Measurements from ENCODE around the gene CD84.
"Not testable (repeated sequence)": the region's sequence is repeated elsewhere in the genome, so short reads cannot be mapped to it uniquely, and the experiment has no call there.

Gene CD84, protein sequence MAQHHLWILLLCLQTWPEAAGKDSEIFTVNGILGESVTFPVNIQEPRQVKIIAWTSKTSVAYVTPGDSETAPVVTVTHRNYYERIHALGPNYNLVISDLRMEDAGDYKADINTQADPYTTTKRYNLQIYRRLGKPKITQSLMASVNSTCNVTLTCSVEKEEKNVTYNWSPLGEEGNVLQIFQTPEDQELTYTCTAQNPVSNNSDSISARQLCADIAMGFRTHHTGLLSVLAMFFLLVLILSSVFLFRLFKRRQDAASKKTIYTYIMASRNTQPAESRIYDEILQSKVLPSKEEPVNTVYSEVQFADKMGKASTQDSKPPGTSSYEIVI

GRCh38 chr1:160579216-160579701 is at the start of gene CD84:
Gene CD84 (minus strand): TSS chr1:160579496. CDS start chr1:160579437, 59 bp downstream.
- in situ Hi-C loops (cut with HindIII; ENCODE audit: low sequenced_read_pairs), result no loop called here

DNA sequence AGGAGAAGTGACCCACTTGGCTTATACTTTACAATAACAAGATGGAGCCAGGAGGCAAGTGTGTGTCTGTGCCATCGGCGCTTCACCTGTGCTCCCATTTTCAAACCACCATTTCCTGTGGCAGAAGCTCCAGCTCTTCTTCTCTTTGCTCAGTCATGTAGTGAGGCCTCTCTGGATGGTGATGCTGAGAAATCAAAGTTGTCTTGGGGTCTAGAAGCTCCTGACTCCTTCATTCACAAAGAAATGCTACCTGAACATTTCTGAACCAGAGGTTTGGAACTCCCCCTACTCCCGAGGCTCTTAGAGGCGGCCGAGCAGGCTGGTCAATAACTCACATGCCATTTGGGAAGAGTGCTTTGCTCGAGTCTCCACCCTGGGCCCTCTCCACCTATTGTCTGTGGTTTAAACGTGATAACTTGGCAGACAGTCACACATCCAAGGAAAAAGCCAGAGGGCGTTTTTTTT is 49.5 kb upstream of the CD84 start:
- in situ Hi-C loops (cut with HindIII; ENCODE audit: low sequenced_read_pairs), result no loop called here

GRCh38 chr1:160627677-160628289 is 48.5 kb upstream of the CD84 start:
- in situ Hi-C loops (cut with HindIII; ENCODE audit: low sequenced_read_pairs), result not testable (repeated sequence)

DNA sequence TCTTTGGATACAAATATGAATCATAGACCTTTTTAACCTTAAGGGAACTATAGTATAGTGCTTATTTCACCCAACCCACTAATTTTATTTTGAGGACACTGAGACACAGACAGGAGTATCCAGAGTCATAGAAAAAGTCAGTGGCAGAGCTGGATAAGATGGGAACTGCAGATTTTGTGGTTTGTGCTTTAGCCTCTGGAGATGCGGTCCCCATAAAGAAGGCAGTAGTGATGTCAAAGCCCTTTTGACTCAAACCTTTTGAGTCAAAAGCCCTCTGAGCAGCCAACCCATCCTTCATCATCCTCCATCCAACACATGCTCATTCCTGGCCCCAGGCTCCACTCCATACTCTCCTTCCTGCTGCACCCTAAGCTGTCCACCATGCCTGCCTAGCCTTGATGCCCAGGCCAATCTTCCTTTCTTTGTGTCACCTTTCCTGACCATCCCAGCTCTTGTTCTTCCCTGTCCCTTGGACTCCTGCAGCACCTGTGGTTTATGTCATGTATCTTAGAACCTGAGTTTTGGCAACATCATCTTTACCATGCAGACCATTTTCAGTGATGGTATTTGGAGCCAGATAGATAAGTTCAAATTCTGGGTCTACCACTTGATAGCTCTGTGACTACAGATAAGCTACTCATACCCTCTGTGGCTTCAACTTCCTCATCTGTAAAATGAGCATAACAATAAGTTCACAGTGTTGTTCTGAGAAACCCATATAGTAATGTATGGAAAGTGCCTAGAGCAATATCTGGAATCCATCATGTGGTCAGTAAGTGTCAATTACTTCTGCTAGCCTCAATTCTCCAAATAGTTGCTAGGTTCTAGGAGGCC is 47.4 kb upstream of the CD84 start:
- in situ Hi-C loops (cut with HindIII; ENCODE audit: low sequenced_read_pairs), result no loop called here

DNA sequence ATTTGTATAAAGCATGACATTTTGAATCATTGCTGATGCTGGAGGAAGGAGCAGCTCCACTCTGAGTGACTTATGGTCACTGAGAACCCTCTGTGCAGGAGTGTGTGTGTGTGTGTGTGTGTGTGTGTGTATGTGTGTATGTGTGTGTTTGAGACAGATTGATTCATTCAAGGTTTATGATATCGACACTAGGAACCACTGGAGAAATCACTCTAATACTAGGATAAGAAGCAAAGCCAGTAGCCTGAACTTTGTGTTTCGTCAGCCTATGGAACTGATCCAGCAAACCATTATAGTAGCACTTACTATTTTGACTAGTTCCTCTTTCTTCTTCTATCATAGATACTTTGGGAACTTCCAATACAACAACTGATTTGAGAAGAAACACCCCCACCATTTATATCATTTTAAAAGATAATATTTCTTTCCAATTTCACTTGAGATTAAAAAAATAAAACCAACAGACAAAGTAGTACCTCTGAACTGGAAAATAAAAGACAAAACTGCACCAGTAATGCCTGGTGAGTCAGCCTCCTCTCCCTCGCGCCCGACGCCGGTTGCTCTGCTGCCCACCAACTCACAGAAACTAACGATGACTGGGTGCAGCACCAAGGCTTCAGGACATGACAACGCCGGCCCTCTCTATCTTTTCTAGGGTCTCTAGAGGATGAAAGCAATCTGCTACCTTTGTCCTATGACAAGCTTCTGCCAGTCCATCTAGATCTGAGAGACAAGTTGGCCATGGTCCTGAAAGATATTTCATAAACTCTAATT is 46.6 kb upstream of the CD84 start:
- in situ Hi-C loops (cut with HindIII; ENCODE audit: low sequenced_read_pairs), result no loop called here

GRCh38 chr1:160625321-160625720 is 46.0 kb upstream of the CD84 start:
- in situ Hi-C loops (cut with HindIII; ENCODE audit: low sequenced_read_pairs), result no loop called here

- in situ Hi-C loops (cut with HindIII; ENCODE audit: low sequenced_read_pairs), result no loop called here
These were observed 45.2 kb upstream of the CD84 start for GRCh38 chr1:160624464-160624863.

- in situ Hi-C loops (cut with HindIII; ENCODE audit: low sequenced_read_pairs), result no loop called here
These were observed 44.6 kb upstream of the CD84 start for GRCh38 chr1:160623862-160624261.

- in situ Hi-C loops (cut with HindIII; ENCODE audit: low sequenced_read_pairs), result no loop called here
These were observed 43.9 kb upstream of the CD84 start for GRCh38 chr1:160623227-160623633.

GRCh38 chr1:160622501-160623226 is 43.4 kb upstream of the CD84 start:
- in situ Hi-C loops (cut with HindIII; ENCODE audit: low sequenced_read_pairs), result no loop called here

DNA sequence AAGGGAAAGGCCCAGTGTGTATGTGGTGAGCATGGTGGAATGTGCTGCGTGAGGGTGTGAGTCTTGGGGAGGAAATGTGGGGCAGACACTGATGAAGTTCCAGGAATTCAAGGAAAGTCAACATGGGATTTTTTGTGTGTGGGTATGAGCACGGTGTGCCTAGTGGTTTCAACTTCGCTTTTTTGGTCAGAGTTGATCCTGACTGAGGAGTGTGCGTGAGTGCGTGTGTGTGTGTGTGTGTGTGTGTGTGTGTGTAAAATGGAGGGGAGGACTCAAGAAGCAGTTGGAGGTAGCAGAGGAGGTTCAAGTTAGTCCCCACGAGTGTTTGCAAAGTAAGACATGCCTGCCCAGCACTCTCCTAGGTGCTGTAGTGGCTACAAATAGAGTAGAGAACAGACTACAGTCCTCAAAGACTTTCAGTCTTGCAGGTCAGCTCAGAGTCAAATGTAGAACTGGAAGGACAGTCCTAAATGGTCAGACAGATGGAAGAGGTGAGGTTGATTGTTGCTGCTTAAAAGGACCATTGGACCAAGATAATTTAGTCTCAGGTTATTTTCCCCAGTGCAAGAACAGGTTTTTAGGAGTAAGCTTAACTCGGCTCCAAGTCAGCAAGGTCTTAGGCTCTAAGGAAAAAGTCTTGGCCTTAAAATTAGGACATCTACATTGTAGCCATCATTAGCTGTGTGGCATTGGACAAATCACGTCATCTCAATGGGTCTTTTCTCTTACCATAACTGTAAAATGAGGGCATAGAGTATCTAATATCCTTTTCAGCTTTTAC is 42.5 kb upstream of the CD84 start:
- in situ Hi-C loops (cut with HindIII; ENCODE audit: low sequenced_read_pairs), result no loop called here

DNA sequence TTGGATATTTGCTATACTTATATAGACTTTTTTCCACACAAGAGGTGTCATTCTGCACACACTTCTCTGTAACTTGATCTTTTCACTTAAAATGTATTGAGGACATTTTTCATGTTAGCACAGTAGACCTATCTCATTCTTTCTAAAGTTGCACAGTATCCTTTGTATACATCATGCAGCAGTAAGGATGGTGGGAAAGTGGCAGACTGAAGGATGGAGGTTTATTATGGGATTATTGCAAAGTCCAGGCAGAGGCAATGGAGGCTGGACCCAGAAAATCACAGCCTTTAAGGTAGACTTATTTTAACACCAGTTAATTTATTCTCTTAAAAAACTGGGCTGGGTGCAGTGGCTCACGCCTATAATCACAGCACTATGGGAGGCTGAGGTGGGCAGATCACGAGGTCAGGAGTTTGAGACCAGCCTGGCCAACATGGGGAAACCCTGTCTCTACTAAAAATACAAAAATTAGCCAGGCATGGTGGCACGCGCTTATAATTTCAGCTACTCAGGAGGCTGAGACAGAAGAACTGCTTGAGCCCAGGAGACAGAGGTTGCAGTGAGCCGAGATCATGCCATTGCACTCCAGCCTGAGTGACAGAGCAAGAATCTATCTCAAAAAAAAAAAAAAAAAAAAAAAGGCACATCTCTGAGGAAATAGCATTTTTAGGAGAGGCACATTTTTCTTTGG is 41.8 kb upstream of the CD84 start:
- in situ Hi-C loops (cut with HindIII; ENCODE audit: low sequenced_read_pairs), result no loop called here

GRCh38 chr1:160619742-160620277 is 40.5 kb upstream of the CD84 start:
- in situ Hi-C loops (cut with HindIII; ENCODE audit: low sequenced_read_pairs), result no loop called here

- in situ Hi-C loops (cut with HindIII; ENCODE audit: low sequenced_read_pairs), result no loop called here
These were observed 39.5 kb upstream of the CD84 start for GRCh38 chr1:160618763-160619274.

DNA sequence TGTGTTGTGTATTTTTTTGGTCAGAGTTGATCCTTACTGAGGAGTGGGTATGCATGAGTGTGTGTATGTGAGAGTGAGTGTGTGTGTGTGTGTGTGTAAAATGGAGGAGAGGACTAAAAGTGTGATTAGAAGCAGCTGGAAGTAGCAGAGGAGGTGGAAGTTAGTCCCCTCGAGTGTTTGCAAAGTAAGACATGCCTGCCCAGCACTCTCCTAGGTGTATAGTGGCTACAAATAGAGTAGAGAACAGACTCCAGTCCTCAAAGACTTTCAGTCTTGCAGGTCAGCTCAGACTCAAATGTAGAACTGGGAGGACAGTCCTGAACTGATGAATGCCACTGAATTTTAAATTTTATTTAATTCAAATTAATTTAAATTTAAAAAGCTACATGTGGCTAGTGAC is 39.0 kb upstream of the CD84 start:
- in situ Hi-C loops (cut with HindIII; ENCODE audit: low sequenced_read_pairs), result no loop called here

DNA sequence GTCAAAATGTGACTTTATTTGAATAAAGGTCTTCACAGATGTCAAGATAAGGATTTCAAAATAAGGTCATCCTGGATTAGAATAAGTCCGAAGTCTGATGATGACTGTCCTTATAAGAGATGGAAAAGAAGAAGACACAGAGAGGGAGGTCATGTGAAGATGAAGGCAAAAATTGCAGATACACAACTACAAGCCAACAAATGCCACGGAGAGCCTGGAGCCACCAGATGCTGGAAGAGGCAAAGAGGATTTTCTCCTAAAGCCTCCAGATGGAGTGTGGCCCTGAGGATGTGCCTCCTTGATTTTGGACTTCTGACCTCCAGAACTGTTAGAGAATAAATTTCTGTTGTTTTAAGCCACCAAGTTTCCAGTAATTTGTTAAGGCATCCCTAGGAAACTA is 36.4 kb upstream of the CD84 start:
- in situ Hi-C loops (cut with HindIII; ENCODE audit: low sequenced_read_pairs), result no loop called here

- in situ Hi-C loops (cut with HindIII; ENCODE audit: low sequenced_read_pairs), result no loop called here
These were observed 35.1 kb upstream of the CD84 start for GRCh38 chr1:160614410-160614809.

- in situ Hi-C loops (cut with HindIII; ENCODE audit: low sequenced_read_pairs), result no loop called here
These were observed 33.4 kb upstream of the CD84 start for GRCh38 chr1:160612613-160613218.
